Nephron (organoid): ENCODE measurements around the gene BAHCC1.

Experiments
- H3K27ac Mint-ChIP-seq, 3 experiments: 2 replicates each; pipeline ENCODE4 v1.8.0; 2020; ENCODE audit warnings: mixed read lengths in 3 of 3, mild to moderate bottlenecking in 2 of 3, moderate library complexity in 1 of 3
- H3K27me3 Mint-ChIP-seq: 2 replicates; pipeline ENCODE4 v1.8.0; 2021; ENCODE audit warnings: low read depth, mild to moderate bottlenecking, moderate library complexity, mixed read lengths
- H3K36me3 Mint-ChIP-seq: 2 replicates; pipeline ENCODE4 v1.8.0; 2020; ENCODE audit warnings: low read depth, mixed read lengths
- H3K4me1 Mint-ChIP-seq: 2 replicates; pipeline ENCODE4 v1.8.0; 2020; ENCODE audit warnings: mixed read lengths
- H3K4me3 Mint-ChIP-seq, 3 experiments: 2 replicates each; pipeline ENCODE4 v1.8.0; 2020; ENCODE audit warnings: mild to moderate bottlenecking in 3 of 3, mixed read lengths in 3 of 3, moderate library complexity in 2 of 3
- H3K9me3 Mint-ChIP-seq: 2 replicates; pipeline ENCODE4 v1.8.0; 2020; ENCODE audit warnings: mixed read lengths
- CTCF ChIP-seq, 3 experiments: fragments of 200-600 bp; sonication (generic); IDR thresholded peaks; one replicate each; pipeline ENCODE4 v1.5.0; 2021; ENCODE audit warnings: antibody characterized with exemption in 3 of 3; ENCODE audit not compliant: unreplicated experiment in 3 of 3

The BAHCC1 gene

GRCh38 chr17:81474958-81475357 is 79.7 kb downstream of the BAHCC1 start:
- Mint-ChIP-seq H3K4me3 (no peak overlapping the region), H3K36me3 (no peaks in the 10 kb centered on the region), H3K27ac (no peak overlapping the region), H3K27me3 (peaks cover 13% of the 10 kb centered on the region), H3K4me1 (peaks cover 21% of the 10 kb centered on the region), H3K9me3 (no peaks in the 10 kb centered on the region)
- no peak for TF ChIP-seq CTCF (IDR thresholded peaks at IDR 0.05; ENCODE audit: unreplicated experiment in 3 of 3)

GRCh38 chr17:81476097-81476496 is 80.8 kb downstream of the BAHCC1 start:
- H3K4me3 Mint-ChIP-seq: no peak overlapping the region
- H3K27me3 Mint-ChIP-seq: peaks cover 13% of the 10 kb centered on the region
- H3K9me3 Mint-ChIP-seq: no peaks in the 10 kb centered on the region
- peaks cover 20% of the 10 kb centered on the region for H3K4me1 Mint-ChIP-seq
- no peak overlapping the region for H3K27ac Mint-ChIP-seq
- H3K36me3 Mint-ChIP-seq: no peaks in the 10 kb centered on the region
- no peak for TF ChIP-seq CTCF (IDR thresholded peaks at IDR 0.05; ENCODE audit: unreplicated experiment in 3 of 3)

DNA sequence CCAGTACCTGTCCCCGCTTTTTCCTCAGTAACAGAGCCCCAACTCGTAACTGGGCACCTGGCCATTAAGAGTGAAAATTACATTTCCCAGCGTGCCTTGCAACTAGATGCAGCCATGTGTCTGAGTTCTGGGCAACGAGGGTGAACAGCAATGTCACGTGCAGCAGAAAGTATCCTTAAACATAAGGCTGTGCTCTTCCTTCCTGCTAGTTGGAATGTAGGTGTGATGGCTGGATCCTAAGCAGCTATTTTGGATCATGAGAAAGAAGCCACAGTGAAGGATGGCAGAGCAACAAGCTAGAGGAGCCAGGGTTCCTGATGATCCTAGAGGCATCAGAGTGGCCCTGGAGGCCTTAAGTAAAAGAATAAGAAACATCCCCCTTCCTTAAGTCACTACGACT is 81.4 kb downstream of the BAHCC1 start:
- H3K27me3 Mint-ChIP-seq: peaks cover 13% of the 10 kb centered on the region
- no peak overlapping the region for H3K4me3 Mint-ChIP-seq
- H3K36me3 Mint-ChIP-seq: no peaks in the 10 kb centered on the region
- no peak overlapping the region for H3K27ac Mint-ChIP-seq
- no peaks in the 10 kb centered on the region for H3K9me3 Mint-ChIP-seq
- no peak for TF ChIP-seq CTCF (IDR thresholded peaks at IDR 0.05; ENCODE audit: unreplicated experiment in 3 of 3)
- H3K4me1 Mint-ChIP-seq: peaks cover 21% of the 10 kb centered on the region

GRCh38 chr17:81477173-81477572 is 81.9 kb downstream of the BAHCC1 start:
- H3K4me3 Mint-ChIP-seq: no peak overlapping the region
- H3K4me1 Mint-ChIP-seq: peaks cover 25% of the 10 kb centered on the region
- no peak for TF ChIP-seq CTCF (IDR thresholded peaks at IDR 0.05; ENCODE audit: unreplicated experiment in 3 of 3)
- H3K27ac Mint-ChIP-seq: no peak overlapping the region
- H3K27me3 Mint-ChIP-seq: peaks cover 13% of the 10 kb centered on the region
- H3K9me3 Mint-ChIP-seq: no peaks in the 10 kb centered on the region
- no peaks in the 10 kb centered on the region for H3K36me3 Mint-ChIP-seq

- H3K27ac Mint-ChIP-seq: peak overlapping the region in 2 of 3 experiments; percentile 40 to 65
- H3K27me3 Mint-ChIP-seq: peaks cover 13% of the 10 kb centered on the region
- H3K4me1 Mint-ChIP-seq: peaks cover 34% of the 10 kb centered on the region
- no peaks in the 10 kb centered on the region for H3K9me3 Mint-ChIP-seq
- no peaks in the 10 kb centered on the region for H3K36me3 Mint-ChIP-seq
- no peak for TF ChIP-seq CTCF (IDR thresholded peaks at IDR 0.05; ENCODE audit: unreplicated experiment in 3 of 3)
- peak overlapping the region in 2 of 3 experiments; percentile 29 to 60 for H3K4me3 Mint-ChIP-seq
These were observed 82.9 kb downstream of the BAHCC1 start for GRCh38 chr17:81478119-81478518.

DNA sequence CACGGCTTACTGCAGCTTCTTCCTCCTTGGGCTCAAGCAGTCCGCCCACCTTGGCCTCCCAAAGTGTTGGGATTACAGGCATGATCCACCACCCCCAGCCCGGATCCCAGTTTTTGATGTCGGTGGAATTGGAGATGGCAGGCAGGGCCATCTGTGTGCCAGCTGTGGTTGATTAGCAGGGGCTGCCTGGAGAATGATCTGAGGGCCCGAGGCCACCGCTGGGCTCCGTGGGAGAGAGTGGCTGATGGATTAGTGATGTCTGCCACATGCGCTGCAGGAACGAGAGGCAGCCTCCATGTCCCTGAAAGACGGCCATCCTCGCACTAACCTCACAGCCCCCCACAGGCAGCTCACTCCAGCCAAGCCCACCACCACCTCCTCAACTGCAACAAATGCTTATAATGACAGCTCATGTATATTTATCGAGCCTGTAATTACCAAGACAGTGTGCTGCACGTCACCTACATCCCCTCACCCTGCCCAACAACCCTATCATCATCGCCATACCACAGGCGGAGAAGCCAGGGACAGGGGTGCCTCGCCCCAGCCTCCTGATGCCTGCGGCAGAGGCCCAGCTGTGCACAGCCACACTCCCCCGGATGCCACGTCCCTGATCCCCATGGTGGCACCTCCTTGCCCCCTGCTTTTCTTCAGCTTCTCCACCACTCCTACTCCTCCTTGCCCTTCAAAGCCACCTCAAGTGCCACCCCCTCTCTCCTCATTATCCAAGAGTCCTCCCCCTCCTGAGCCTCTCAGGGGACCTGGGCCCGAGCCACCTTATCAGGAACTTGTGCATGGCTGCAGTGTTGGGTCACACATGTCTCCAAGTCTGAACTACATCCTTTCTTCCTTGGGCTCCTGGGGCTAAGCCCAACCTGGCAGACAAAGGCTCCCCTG is 84.2 kb downstream of the BAHCC1 start:
- Mint-ChIP-seq H3K4me3 (peak overlapping the region; percentile 24 to 61 (median 45)), H3K4me1 (peaks cover 35% of the 10 kb centered on the region), H3K36me3 (no peaks in the 10 kb centered on the region), H3K27me3 (peaks cover 13% of the 10 kb centered on the region), H3K27ac (peak overlapping the region in 2 of 3 experiments; percentile 45 to 48), H3K9me3 (no peaks in the 10 kb centered on the region)
- TF ChIP-seq CTCF (IDR thresholded peaks at IDR 0.05; ENCODE audit: unreplicated experiment in 3 of 3): no peak
